HG02571 (cell line): ENCODE measurements around the gene TMCO4.

Experiments
- ATAC-seq: cut with Tn5 transposase; IDR thresholded peaks from one replicate; pipeline ENCODE4 v1.9.1; 2021; ENCODE audit warnings: mild to moderate bottlenecking, moderate library complexity; ENCODE audit not compliant: unreplicated experiment

The TMCO4 gene

GRCh38 chr1:19750882-19751276 lies 48.8 kb downstream of the TMCO4 start:
- no peak for ATAC-seq

DNA sequence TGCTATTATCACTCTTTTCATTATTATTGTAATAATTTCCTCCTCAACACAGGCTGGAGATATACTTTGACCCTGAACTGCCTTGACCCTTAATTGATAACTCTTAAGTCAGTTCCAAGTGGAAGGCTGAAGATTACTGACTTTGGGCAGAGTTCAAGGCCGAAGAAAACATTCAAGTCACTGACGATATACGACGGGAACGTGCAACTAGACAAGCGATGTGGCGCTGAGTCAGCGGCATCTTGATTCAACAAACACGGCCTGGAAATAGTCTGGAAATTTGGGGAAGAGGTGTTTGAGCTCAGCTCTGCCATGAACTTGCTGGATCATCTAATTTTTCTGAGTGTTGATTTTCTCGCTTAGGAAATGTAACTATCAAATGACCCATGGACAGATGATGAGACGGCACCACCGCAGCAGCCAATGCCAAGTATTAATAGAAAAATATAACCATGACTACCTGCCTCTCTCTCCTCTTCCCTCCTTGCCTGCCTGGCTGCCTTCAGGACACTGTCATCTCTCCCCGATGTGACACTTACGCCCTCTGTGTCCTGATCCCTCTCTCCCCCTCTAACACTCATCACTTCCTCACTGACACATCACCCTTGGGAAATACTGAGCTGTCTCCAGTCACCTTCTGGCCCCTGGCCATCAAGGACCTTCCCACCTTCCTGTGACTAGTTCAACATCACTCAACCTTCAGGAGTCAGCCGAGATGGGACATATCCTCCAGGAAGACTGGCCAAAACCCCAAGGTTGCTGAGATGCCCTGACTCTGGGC lies 49.4 kb downstream of the TMCO4 start:
- ATAC-seq, result no peak

DNA sequence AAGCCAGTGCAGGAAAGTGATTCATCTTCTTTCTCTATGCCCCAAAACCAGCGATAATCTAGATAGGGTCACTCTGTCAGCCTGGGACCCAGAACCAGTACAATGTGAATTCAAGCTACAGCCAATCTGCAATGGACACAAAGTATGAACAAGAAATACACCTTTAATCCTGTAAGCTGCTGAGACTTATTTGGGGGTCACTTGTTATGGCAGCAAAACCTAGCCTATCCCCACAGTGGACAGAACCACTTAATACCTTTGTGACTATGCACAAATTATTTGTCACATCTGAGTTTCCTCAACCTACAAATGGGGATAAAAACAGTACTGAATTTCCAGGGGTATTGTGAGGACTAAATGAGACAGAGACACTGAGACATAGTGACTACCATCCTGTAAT lies 50.0 kb downstream of the TMCO4 start:
- ATAC-seq, result no peak

GRCh38 chr1:19747761-19748160 lies 52.0 kb downstream of the TMCO4 start:
- ATAC-seq, result no peak

GRCh38 chr1:19744886-19745285 lies 54.8 kb downstream of the TMCO4 start:
- ATAC-seq, result no peak

- no peak for ATAC-seq
Measured at GRCh38 chr1:19744335-19744743, 55.4 kb downstream of the TMCO4 start.

GRCh38 chr1:19743793-19744192 lies 55.9 kb downstream of the TMCO4 start:
- no peak for ATAC-seq

GRCh38 chr1:19743180-19743579 lies 56.5 kb downstream of the TMCO4 start:
- ATAC-seq, result no peak

- ATAC-seq, result no peak
Measured at GRCh38 chr1:19739628-19740027, 60.1 kb downstream of the TMCO4 start.

GRCh38 chr1:19738669-19739068 lies 61.0 kb downstream of the TMCO4 start:
- no peak for ATAC-seq

GRCh38 chr1:19738076-19738475 lies 61.6 kb downstream of the TMCO4 start:
- ATAC-seq, result no peak

GRCh38 chr1:19737104-19737825 lies 62.5 kb downstream of the TMCO4 start:
- ATAC-seq, result no peak

DNA sequence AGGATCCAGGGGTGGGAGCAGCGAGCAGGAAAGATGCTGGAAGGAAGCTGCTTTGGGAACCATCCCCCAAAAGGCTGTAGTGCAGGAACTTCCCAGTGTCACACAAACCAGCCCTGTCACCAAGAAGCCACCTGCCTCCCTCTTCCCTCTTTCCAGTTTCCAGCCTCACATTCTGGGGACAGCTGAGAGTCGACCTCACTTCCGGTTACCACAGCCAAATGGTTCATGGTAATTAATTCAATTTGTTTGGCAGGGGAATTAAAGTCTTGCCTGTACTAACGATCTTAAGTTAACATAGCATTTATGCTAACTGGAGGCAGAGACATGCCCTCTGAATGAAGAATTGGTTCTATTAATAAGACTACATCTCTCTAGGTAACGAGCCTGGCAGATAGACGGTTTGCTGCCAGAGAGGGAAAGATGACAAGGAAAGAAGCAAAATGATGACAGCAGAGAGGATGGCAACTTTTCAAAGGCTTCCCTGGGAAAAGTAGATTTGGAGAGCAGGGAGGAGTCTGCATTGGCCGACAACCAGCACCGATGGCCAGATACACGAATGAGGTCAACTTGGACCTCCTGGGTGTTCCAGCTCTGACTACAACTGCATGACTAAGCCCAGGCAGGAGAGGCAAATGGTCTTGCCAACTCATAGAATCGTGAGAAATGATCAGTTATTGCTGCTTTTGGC lies 64.1 kb downstream of the TMCO4 start:
- ATAC-seq, result no peak

GRCh38 chr1:19734472-19734999 lies 65.2 kb downstream of the TMCO4 start:
- ATAC-seq, result no peak

DNA sequence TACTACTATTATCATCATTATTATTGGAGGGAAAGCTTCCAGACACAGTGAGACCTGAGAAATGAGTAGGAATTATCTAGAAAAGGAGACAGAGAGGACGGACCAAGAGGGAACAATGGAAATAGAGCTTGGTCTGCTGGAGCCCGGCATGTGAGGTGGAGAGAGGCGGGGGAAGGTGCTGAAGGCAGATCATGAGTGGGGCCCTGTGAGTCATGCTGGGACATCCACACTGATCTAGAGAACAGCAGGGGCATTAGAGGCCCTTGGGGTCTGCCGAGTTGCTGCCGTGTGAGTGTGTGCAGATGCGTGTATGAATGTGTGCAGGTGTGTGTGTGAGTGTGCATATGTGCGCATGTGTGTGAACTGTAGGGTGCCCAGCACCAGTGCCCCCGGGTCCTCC lies 65.7 kb downstream of the TMCO4 start:
- no peak for ATAC-seq

DNA sequence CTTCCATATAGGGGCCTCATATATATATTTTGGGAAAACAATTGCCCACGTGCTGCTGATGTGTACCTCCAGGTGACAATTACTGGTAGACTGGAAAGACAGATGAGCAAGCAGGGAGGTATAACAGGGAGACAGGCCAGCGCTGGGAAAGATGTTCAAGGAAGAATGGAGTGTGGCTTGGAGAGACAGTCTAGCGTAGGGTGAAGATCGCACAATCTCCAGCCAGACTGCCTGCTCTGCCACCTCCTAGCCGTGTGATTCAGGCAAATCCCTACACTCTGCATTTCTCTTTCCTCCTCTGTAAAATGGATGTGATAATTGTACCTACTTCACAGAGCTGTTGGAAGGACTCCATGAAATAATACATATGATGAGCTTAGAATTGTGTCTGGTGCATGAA lies 66.1 kb downstream of the TMCO4 start:
- ATAC-seq, result no peak

DNA sequence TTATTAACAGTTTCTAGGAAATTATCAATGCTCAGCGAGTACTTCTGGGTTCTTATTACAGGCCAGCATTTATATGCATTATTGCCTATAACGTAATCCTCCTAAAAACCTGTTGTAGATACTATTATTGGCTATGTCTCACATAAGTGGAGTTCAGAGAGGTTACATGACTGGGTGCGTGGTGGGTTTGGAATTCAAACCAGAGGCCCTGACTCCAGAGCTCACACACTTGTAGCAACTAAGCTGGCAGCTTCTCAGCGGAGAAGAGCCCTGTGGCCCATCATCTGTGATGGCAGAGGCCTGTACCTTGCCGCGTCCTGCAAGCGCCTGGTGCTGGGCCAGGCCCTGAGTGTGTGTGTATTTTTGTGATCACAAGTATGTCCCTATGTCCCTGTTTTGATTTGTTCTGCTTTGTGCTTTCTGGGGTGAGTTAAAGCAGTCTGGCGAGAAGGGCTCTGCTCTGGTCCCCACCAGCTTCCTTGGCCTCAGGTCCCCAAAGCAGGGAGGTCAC lies 68.3 kb downstream of the TMCO4 start:
- no peak for ATAC-seq

- no peak for ATAC-seq
Measured at GRCh38 chr1:19730793-19731192, 68.9 kb downstream of the TMCO4 start.

GRCh38 chr1:19730232-19730631 lies 69.5 kb downstream of the TMCO4 start:
- no peak for ATAC-seq

DNA sequence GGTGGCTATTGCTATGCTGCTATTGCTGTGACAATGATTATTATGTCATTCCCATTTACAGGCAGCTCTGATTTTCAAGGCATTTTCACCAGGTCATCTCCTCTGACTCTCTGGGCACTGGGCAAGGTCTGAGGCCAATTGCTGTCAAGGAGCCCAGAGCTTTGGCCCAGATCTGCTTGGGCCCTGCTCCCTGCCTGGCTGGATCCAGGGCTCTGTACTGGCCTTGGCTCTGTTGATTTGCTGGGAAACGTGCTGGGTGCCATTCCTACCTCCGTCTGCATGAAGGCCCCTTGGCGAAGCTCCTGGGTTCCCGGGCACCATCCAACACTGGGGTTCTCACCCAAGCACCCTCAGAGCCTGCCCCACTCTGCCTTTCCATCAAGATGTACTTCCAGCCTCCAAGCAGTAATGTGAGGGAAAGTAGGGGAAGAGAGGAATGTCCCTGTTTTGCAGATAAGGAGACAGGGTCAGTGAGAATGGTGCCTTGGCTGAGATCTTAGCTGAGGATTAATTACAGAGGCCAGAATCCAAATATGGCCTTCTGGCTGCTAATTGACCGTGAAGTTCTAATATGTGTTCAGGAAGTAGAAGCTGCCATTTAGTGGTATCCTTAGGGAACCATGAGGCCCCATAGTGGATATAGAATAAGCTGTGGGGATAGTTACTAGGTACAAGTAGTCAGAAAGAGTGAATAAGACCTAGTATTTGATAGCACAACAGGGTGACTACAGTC lies 71.1 kb downstream of the TMCO4 start:
- no peak for ATAC-seq

DNA sequence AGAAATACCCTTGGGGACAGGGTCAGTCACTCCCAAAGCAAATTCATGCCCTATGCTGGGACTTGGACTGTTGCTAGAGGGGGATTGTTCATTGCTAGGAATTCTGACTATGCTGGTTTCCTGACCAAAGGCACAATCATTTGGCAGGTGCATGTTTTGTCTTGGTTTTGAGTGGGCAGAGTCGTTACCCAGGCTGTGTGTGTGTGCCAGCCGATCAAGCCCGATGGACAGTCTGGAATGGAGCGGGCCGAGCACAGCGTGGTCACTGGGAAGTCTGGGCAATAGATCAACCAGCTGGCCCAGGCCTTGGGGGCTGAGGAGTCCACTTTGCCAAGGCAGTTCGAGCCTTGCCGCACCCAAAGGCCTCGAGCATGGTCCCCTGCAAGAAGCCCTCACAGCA lies 74.1 kb downstream of the TMCO4 start:
- ATAC-seq, result no peak
